Measurements from ENCODE around the gene DNAL4. TPM values are rescaled to one million over a fixed set of nuclear protein-coding genes. Genes with fewer than 3 reads are reported as not detected.

Gene DNAL4
- total RNA-seq, 1 donor from 2014 or later: 18.9 TPM

GRCh38 chr22:38788021-38788816 is 5.7 kb downstream of the DNAL4 start:
- peak; percentile 98 for DNase-seq (ENCODE audit: low read depth)

GRCh38 chr22:38786631-38787030 is 7.3 kb downstream of the DNAL4 start:
- DNase-seq (ENCODE audit: low read depth): no peak

GRCh38 chr22:38784856-38785255 is 9.1 kb downstream of the DNAL4 start:
- DNase-seq (ENCODE audit: low read depth): no peak

- DNase-seq (ENCODE audit: low read depth): no peak
Measured at GRCh38 chr22:38784035-38784434, 9.9 kb downstream of the DNAL4 start.

GRCh38 chr22:38783095-38783615 is 10.8 kb downstream of the DNAL4 start:
- DNase-seq (ENCODE audit: low read depth): no peak

- peak; percentile 46 for DNase-seq (ENCODE audit: low read depth)
Measured at GRCh38 chr22:38782402-38783094, 11.4 kb downstream of the DNAL4 start.

GRCh38 chr22:38781033-38781432 is 12.9 kb downstream of the DNAL4 start:
- DNase-seq (ENCODE audit: low read depth): no peak

- no peak for DNase-seq (ENCODE audit: low read depth)
Measured at GRCh38 chr22:38777087-38777671, 16.8 kb downstream of the DNAL4 start.

GRCh38 chr22:38776086-38776485 is 17.9 kb downstream of the DNAL4 start:
- no peak for DNase-seq (ENCODE audit: low read depth)

GRCh38 chr22:38775656-38776055 is 18.3 kb downstream of the DNAL4 start:
- DNase-seq (ENCODE audit: low read depth): peak; percentile 87

GRCh38 chr22:38774496-38775166 is 19.3 kb downstream of the DNAL4 start:
- DNase-seq (ENCODE audit: low read depth): no peak

- DNase-seq (ENCODE audit: low read depth): no peak
Measured at GRCh38 chr22:38773363-38773946, 20.5 kb downstream of the DNAL4 start.

GRCh38 chr22:38772623-38772873 is 21.4 kb downstream of the DNAL4 start:
- DNase-seq (ENCODE audit: low read depth): no peak

GRCh38 chr22:38770257-38770949 is 23.5 kb downstream of the DNAL4 start:
- DNase-seq (ENCODE audit: low read depth): no peak

GRCh38 chr22:38768036-38768435 is 25.9 kb downstream of the DNAL4 start:
- no peak for DNase-seq (ENCODE audit: low read depth)

GRCh38 chr22:38767313-38767712 is 26.6 kb downstream of the DNAL4 start:
- no peak for DNase-seq (ENCODE audit: low read depth)

- peak; percentile 86 for DNase-seq (ENCODE audit: low read depth)
Measured at GRCh38 chr22:38766076-38766777, 27.7 kb downstream of the DNAL4 start.

GRCh38 chr22:38762551-38762983 is 31.4 kb downstream of the DNAL4 start:
- DNase-seq (ENCODE audit: low read depth): no peak

- DNase-seq (ENCODE audit: low read depth): peak; percentile 33
Measured at GRCh38 chr22:38761202-38762162, 32.5 kb downstream of the DNAL4 start.
